GM21447 (cell line): Measurements from ENCODE around the gene NBPF3.
"Not testable (repeated sequence)": the region's sequence is repeated elsewhere in the genome, so short reads cannot be mapped to it uniquely, and the experiment has no call there.

Experiments used
- ATAC-seq: cut with Tn5 transposase; IDR thresholded peaks from one replicate; pipeline ENCODE4 v1.9.1; 2021; ENCODE audit not compliant: unreplicated experiment

Gene NBPF3, protein sequence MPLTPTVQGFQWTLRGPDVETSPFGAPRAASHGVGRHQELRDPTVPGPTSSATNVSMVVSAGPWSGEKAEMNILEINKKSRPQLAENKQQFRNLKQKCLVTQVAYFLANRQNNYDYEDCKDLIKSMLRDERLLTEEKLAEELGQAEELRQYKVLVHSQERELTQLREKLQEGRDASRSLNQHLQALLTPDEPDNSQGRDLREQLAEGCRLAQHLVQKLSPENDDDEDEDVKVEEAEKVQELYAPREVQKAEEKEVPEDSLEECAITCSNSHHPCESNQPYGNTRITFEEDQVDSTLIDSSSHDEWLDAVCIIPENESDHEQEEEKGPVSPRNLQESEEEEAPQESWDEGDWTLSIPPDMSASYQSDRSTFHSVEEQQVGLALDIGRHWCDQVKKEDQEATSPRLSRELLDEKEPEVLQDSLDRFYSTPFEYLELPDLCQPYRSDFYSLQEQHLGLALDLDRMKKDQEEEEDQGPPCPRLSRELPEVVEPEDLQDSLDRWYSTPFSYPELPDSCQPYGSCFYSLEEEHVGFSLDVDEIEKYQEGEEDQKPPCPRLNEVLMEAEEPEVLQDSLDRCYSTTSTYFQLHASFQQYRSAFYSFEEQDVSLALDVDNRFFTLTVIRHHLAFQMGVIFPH

DNA sequence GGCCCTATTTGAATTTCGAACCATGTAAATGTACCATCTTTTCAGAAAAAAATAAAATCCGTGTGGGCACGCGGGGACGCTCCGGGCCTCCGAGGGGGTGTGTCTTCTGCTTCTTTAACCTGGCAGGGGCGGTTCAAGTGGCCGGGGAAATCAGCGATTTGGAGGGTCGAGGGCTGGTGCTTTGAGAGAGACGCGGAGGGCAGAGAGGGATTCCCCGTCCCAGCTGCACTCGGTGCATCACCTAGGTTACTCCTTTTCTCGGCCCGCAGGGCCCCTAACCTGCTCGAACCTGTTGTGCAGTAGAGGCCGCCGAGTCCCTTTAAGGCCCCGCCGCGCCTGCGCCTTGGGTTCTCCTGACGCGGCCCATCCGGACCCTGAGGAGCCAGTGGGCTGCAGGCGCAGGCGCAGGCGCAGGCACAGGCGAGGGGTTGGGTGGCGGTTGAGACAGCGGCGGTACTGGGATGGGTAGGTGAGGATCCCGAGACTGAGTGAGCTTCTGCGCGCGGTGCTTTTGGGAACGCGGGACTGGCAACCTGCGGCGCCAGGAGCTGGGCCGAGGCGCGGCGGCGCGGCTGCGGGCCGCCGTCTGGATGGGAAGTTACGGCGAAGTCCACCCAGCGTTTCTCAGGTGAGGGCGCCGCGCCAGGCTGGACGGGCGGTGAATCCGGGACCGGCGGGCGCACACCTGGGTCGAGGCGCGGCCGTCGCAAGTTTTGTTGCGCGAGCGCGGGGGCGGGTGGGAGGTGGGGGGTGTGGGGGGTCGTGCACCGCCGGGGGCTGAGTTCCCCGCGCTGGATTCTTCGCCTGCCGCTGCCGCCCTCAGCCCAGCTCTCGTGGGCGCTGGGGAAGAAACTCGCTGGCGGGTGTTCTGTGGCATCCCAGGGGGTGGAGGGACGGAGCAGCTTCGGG, at the start of gene NBPF3:
Gene NBPF3, plus strand, starts transcription at position 417 of the 909 bp plus-strand sequence. CDS start 4,950 bp downstream, outside the sequence.
- peak; percentile 63 for ATAC-seq

DNA sequence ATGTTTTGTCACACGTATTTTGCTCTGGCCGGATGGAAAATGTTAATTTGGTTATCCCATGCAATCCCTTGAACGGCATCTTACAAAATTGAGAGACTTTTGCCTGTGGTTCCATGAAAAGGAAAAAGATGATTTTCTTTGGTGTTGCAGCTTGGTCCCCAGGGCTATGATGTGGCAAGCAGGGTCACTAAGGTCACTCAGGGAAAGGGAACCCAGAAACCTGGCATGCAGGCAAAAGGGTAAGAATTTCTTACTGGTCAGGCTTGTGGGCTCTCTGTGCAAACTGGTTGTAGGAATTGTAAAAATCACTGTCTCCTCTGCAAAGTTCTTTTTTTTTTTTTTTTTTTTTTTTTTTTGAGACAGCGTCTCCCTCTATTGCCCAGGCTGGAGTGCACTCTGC, 48.4 kb upstream of the NBPF3 start:
- no peak for ATAC-seq

DNA sequence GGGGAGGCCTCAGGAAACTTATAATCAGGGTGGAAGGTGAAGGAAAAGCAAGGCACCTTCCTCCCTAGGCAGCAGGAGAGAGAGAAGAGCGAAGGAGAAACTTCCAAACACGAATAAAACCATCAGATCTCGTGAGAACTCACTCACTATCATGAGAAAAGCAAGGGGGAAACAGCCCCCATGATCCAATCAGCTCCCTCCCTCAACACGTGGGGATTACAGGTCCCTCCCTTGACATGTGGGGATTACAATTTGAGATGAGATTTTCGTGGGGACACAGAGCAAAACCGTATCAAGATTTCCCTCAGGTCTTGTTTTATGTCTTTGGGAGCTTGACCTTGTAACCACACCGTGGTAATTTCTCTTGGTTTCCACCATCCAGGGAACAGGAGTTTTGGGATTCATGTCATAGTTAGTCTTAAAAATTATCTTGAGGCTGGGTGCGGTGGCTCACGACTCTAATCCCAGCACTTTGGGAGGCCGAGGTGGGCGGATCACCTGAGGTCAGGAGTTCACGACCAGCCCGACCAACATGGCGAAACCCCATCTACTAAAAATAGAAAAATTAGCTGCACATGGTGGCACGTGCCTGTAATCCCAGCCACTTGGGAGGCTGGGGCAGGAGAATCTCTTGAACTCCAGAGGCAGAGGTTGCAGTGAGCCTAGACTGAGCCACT, 47.2 kb upstream of the NBPF3 start:
- ATAC-seq: no peak

DNA sequence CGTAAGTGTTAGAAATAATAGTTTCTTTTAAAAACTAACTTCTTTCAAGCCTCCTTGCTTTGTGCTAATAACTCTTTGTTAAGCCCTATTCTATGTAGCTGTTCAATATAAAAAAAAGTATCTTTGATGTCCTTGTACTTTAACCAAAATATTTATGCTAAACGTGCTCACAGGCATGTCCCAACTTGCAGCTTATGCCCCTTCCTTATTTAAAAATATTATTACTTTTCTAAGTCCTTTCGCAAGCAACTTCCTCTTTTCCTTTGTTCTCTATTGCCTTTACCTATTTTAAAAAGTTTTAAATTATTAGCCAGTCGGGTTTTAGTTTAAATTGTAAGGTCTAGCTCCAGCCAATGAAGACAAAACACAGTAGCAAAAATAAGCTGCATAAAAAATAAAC, 43.4 kb upstream of the NBPF3 start:
- no peak for ATAC-seq

DNA sequence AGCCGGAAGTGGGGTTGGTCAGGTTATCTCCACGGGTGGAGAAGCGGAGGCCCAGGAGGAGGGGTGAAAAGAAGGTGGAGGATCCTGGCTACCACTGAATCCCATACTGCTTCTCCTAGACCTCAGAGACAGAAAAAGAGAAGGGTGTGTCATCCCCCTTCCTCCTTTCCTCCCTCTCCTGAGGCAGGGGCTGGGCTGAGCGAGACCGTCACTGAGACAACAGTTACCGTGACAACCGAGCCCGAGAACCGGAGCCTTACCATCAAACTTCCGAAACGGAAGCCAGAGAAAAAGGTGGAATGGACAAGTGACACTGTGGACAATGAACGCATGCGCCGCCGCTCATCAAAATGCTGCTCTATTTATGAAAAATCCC, 42.1 kb upstream of the NBPF3 start:
- ATAC-seq: no peak

DNA sequence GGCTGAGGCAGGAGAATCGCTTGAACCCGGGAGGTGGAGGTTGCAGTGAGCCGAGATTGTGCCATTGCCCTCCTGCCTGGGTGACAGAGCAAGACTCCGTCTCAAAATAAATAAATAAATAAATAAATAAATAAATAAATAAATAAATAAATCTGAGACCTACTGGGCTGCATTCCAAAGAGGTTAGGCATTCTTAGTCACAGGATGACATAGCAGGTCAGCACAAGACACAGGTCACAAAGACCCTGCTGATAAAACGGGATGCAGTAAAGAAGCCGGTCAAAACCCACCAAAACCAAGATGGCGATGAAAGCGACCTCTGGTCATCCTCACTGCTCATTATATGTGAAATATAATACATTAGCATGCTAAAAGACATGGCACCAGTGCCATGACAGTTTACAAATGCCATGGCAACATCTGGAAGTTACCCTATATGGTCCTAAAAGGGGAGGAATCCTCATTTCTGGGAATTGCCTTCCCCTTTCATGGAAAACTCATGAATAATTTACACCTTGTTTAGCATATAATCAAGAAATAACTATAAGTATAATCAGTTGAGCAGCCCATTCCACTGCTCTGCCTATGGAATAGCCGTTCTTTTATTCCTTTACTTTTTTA, 38.1 kb upstream of the NBPF3 start:
- not testable (repeated sequence) for ATAC-seq

DNA sequence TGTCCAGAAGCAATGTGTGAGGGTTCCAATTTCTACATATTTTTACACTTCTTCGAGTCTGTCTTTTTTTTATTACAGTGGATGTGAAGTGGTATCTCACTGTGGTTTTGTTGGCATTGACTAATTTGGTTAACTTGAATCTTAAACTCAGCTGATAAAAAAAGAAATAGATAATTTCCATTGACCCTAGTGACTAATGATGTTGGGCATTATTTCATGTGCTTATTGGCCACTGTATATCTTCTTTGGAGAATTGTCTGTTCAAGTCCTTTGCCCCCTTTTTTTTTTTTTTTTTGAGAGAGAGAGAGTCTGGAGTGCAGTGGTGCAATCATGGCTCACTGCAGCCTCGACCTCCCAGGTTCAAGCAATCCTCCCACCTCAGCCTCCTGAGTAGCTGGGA, 33.3 kb upstream of the NBPF3 start:
- no peak for ATAC-seq

DNA sequence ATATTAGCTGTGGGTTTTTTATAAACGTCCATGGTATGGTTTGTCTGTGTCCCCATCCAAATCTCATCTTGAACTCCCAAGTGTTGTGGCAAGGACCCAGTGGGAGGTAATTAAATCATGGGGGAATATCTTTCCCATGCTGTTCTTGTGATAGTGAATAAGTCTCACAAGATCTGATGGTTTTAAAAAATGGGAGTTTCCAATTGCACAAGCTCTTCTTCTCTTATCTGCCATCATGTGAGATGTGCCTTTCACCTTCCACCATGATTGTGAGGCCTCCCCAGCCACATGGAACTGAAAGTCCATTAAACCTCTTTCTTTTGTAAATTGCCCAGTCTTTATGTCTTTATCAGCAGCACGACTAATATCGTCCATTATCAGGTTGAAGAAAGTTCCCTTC, 30.0 kb upstream of the NBPF3 start:
- not testable (repeated sequence) for ATAC-seq

DNA sequence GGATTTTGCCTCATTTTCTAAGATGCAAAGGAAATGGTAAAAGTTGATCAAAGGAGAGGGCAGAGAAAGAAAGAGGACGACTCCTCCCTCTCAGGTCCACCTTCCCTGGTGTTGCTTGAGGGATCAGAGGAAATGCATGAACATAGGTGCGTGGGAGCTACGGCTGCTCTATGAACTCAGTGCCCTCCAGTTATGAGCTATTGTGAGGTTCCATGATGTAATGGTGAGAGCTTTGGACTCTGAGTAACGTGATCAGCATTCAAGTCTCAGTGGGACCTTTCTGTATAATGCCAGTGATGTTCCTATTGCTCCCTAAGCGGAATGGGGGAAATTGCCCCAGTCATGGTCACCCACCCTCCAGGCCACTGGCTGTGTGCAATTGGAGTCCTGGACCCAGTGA, 25.9 kb upstream of the NBPF3 start:
- no peak for ATAC-seq

DNA sequence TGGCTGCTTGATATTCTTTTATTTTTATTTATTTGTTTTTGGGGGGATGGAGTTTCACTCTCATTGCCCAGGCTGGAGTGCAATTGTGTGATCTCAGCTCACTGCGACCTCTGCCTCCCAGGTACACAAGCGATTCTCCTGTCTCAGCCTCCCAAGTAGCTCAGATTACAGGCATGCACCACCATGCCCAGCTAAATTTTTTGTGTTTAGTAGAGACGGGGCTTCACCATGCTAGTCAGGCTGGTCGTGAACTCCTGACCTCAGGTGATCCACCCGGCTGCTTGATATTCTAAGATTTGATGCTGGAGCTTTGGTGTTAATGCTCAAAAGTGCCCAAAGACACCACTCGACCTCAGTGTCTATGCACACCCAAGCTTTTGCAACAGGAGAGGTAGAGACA, 19.6 kb upstream of the NBPF3 start:
- ATAC-seq: not testable (repeated sequence)

DNA sequence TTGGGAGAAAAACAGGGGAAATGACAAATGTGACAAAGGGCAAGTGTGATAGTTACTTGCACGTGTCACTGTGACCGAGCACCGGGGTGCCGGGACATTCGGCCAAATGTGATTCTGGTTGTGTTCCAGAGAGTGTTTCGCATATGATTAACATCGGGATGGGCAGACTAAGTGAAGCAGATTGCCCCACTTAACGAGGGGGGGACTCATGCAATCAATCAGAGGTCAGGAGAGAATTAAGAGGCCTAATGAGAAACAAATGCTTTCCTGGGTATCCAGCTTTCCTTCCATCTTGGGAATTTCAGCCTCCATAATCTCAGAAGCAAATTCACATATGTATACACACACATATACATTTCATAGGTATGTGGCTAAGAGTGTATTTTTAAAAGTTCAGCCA, 18.6 kb upstream of the NBPF3 start:
- not testable (repeated sequence) for ATAC-seq

DNA sequence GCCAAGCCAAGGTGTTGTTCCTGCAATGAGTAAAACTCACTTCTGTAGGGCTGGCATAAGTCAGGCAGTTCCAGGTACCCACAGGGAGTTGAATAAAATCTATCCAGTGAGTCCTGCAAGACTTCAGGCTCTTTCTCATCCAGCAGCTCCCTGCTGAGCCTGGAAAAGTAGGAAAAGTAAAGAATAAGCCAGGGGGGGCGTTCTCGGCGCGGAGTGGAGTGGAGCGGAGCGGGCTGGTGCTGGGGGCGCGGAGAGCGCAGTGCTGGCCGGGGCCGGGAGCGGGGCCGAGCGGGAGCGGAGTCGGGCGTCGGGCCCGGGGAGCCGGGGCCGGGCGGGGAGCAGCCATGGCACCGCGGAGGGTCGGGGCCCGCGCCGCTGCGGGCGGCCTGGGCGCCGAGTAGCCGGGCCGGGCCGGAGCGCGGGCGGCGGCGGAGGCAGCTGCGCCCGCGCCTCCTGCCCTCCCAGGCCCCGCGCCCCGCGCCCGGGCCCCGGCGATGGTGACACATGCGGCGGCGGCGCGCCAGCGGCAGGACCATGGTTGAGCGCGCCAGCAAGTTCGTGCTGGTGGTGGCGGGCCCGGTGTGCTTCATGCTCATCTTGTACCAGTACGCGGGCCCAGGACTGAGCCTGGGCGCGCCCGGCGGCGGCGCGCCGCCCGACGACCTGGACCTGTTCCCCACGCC, 12.0 kb upstream of the NBPF3 start:
- ATAC-seq: not testable (repeated sequence)

DNA sequence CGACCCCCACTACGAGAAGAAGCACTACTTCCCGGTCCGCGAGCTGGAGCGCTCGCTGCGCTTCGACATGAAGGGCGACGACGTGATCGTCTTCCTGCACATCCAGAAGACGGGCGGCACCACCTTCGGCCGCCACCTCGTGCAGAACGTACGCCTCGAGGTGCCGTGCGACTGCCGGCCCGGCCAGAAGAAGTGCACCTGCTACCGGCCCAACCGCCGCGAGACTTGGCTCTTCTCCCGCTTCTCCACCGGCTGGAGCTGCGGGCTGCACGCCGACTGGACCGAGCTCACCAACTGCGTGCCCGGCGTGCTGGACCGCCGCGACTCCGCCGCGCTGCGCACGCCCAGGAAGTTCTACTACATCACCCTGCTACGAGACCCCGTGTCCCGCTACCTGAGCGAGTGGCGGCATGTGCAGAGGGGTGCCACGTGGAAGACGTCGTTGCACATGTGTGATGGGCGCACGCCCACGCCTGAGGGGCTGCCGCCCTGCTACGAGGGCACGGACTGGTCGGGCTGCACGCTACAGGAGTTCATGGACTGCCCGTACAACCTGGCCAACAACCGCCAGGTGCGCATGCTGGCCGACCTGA, 11.4 kb upstream of the NBPF3 start:
- ATAC-seq: not testable (repeated sequence)

DNA sequence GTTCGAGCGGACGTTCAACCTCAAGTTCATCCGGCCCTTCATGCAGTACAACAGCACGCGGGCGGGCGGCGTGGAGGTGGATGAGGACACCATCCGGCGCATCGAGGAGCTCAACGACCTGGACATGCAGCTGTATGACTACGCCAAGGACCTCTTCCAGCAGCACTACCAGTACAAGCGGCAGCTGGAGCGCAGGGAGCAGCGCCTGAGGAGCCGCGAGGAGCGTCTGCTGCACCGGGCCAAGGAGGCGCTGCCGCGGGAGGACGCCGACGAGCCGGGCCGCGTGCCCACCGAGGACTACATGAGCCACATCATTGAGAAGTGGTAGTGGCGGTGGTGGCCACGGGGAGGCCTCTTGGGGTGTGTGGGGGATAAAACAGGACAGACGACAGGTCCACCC, 10.7 kb upstream of the NBPF3 start:
- ATAC-seq: not testable (repeated sequence)

DNA sequence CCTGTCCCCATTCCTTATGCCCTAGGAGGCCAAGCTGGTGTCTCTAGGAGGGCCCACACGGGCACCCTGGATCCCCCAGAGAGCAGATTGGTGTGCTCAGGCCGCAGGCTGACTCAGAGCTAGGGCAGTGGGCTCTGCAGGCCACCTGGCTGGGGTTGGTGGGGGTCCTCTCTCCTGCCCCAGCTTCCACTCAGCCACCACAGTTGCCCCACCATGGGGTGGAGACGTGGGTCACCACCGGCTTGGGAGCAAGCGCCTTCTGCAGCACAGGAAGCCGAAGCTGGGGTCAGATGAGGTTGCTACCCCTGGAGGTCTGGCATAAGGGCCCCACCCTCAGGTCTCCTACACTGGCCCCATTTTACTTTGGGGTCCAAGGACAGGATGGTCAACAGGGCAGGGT, 9.1 kb upstream of the NBPF3 start:
- not testable (repeated sequence) for ATAC-seq

DNA sequence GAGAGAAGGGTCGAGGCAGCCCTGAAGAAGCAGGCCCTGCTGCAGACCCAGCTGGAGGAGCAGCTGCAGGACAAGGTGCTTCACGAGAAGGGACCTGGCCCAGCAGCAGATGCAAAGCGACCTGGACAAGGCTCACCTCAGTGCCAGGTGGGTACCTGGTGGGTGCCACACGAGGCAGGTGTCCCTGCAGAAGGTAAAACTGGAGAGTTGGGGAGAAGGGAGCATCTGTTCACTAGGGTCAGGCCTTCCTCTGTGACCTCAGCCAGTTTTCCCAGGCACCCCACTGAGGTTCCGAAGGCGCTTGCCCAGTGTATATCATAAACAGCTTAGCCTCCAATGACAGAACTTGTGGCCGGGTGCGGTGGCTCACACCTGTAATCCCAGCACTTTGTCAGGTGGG, 5.5 kb upstream of the NBPF3 start:
- no peak for ATAC-seq

DNA sequence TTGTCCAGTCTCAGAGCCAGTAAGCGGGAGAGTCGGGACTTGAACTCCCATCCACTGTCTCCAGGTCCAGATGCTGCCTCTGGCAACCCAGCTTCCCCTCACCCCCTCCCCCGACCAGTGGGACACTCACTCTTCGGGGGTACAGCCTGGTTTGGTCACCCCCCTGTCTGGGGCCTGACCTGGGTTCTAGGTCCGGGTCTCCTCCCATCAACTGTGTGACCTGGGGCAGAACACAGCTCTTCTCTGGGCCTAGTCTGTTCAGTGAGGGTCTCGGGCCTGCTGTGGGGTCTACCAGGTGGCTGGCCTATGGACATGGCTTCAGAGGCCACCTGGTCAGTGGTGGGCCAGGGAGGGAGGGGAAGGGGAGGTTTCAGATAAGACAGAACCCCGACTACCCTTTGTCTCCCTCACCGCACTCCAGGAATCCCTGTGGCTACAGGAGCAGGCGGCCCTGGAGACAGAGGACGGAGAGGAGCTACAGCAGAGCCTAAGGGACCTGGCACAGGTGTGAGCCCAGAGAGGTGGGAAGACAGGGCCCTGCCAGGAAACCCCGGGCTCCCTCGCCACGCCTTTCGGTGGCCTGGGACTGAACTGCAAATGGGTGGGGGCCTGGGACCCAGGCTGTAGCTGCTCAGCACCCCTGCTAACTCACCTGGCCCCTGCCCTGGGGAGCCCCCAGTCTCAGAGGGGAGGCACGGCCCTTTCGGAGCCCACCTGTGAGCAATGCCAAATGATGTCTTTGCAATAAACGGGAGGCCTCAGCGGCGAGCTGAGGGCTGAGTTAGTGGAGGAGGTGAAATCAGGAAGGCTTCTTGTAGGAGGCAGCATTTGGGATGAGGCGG, 4.1 kb upstream of the NBPF3 start:
- ATAC-seq: no peak

DNA sequence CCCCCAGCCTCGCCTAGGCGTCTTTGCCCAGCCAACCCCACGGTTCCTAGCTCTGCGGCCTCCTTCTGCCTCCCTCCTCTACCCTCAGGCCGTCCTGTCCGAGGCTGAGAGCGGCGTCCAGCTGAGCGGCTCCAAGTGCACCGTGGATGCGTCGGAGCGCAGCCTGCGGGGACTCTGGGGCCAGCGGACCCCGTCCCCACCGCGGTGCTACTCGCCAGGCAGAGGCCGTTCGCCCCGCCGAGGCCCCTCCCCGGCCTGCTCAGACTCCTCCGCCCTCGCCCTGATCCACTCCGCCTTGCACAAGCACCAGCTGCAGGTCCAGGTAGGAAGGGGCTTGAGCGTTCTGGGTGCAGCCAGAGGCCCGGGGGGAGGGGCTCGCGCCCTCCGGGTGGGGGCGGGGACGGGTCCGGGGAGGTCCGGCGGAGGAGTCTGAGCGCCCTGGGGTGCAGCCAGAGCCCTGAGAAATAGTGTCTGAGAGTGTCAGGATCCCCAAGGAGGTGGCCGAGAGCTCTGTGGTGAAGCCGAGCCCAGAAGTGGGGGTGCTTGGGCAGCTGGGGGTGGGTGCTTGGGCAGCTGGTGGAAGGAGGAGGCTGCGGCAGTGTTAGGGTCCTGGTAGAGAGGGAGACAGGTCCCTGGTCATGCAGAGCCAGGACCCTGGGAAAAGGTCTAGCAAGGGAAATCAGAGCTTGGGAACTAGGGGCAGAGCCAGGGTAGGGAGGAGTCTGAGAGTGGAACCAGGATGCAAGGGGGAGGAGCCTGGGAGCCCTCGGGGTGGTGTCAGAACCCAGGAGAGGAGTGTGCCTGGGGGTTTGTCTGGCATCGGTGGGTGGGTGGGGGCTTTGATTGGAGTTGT, 3.2 kb upstream of the NBPF3 start:
- no peak for ATAC-seq
